ENCODE data around the gene GDE1. TPM values are rescaled to one million over a fixed set of nuclear protein-coding genes. Genes with fewer than 3 reads are reported as not detected.
"Not testable (repeated sequence)": the region's sequence is repeated elsewhere in the genome, so short reads cannot be mapped to it uniquely, and the experiment has no call there.

The GDE1 gene
- total and polyA plus RNA-seq, 3 experiments from 2014 or later: 27.9 to 39.8 (median 30.5) TPM

DNA sequence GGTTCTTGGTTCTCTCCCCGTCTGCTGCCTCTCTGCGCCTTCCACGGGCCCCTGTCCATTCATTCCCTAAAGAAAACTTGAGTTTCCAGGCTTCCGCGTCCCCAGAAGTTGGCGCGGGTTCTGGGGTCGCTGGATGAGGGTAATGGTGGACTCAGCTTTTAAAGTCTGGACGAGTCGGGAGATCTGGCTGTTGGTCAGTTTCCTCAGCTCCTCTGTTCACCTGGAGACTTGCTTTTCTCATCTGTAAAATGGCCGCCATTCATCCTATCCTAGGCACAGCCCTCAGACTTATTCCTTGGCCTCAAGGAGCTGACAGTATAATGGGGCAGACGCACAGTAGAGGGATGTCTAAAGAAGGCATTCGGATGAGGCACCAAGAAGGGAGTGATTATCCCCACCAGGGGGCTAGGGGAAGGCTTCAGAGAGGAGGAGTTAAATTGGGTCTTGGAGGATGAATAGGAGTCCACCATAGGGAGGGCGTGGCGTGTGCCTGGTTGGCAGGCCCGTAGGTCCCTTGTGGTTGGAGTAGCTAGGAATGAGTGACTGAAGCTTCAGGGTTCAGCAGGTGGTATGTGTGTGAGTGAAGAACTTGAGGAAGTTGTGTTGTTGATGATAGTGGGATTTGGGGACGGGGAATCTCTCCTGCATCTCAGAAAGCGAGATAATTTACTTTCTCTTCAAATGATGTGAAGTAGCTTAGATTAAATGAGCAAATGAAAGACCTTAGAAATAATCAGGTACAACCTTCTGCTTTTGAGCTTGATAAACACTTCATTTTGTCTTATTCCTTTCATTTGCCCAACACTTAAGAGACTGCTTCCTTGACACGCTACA is 34.3 kb upstream of the GDE1 start:
- H3K9me3 ChIP-seq (ENCODE audit: low read length): no peaks in the 10 kb centered on the region
- H3K27ac ChIP-seq (ENCODE audit: low read depth, low read length): peak overlapping the region; percentile 73
- Mint-ChIP-seq H3K27ac (peak overlapping the region; percentile 88 to 100 (median 96)), H3K9me3 (no peaks in the 10 kb centered on the region), H3K4me1 (peaks cover 25 to 32% (median 26%) of the 10 kb centered on the region in 3 donors), H3K36me3 (peaks cover 0 to 20% (median 0%) of the 10 kb centered on the region in 3 donors), H3K27me3 (no peaks in the 10 kb centered on the region), H3K4me3 (peak overlapping the region; percentile 91 to 98 (median 96))
- peaks cover 16% of the 10 kb centered on the region for H3K4me1 ChIP-seq (ENCODE audit: insufficient read depth, low read length)
- CTCF ChIA-PET: interaction anchor here (1.0 to 3.0 kb wide), 19 partner anchors 8 to 489 kb away, joined by 3 to 25 read pairs (median 5); partner anchors contain the start of genes CCP110, COQ7 and GDE1
- H3K4me3 ChIP-seq (ENCODE audit: low read length): peak overlapping the region; percentile 87
- peak in 2 of 5 donors; percentile 18 to 50 for DNase-seq
- no peaks in the 10 kb centered on the region for H3K36me3 ChIP-seq (ENCODE audit: insufficient read depth, low read length)
- H3K27me3 ChIP-seq (ENCODE audit: insufficient read depth, low read length, poor library complexity, severe bottlenecking): no peaks in the 10 kb centered on the region
- POLR2A ChIA-PET: interaction anchor here (0.6 to 1.7 kb wide), 11 partner anchors 27 to 766 kb away, joined by 3 to 26 read pairs (median 4); partner anchors contain the start of genes ARL6IP1, CCP110, IQCK and KNOP1

DNA sequence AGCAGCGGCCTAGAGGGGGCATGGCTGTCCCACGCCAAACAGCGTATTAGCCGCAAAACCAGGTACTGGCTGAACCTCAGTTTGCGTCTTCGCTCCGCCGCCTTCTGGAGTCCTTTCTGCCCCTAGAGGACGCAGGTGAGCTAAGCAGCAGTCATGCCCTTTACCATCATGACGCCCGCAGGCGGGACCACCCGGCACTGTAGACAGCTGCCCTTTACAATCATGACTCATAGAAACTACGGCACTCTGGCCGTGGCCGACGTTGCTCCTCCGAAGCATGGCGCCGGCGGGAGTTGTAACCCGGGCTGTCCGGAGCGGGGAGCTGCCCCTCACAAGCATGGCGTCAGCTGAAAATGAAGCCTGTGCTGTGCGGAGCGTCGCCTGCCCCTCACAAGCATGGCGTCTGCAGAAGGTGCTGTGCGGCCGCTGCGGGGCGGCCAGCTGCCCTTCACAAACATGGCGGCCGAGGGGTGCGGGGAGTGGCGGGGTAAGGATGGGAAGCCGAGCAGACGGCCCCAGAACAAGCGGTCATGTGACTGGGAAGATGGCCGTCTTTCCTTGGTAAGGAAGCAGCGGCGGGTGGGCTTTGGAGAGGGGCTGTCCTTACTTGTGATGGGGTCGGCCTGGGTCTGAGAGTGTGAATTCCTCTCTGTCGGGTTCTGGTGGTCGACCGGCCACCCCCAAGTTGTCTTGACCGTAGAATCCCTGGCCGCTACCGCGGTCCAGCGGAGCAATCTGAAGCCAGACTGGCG is 33.5 kb upstream of the GDE1 start, which contains the start of gene VPS35L:
Gene VPS35L, plus strand, starts transcription at position 518 of the 752 bp plus-strand sequence. Its CDS starts 27 bp downstream, at position 545.
- Mint-ChIP-seq H3K27ac (peak within 1 kb of the TSS; percentile 88 to 100 (median 96)), H3K36me3 (peaks cover 0 to 20% (median 0%) of the 10 kb centered on the region in 3 donors), H3K4me1 (peaks cover 25 to 32% (median 26%) of the 10 kb centered on the region in 3 donors), H3K4me3 (peak within 1 kb of the TSS; percentile 91 to 98 (median 96)), H3K27me3 (no peaks in the 10 kb centered on the region), H3K9me3 (no peaks in the 10 kb centered on the region)
- Histone ChIP-seq H3K27me3 (ENCODE audit: insufficient read depth, low read length, poor library complexity, severe bottlenecking) (no peaks in the 10 kb centered on the region), H3K4me3 (ENCODE audit: low read length) (peak within 1 kb of the TSS; percentile 87), H3K9me3 (ENCODE audit: low read length) (no peaks in the 10 kb centered on the region), H3K4me1 (ENCODE audit: insufficient read depth, low read length) (peaks cover 16% of the 10 kb centered on the region), H3K36me3 (ENCODE audit: insufficient read depth, low read length) (no peaks in the 10 kb centered on the region), H3K27ac (ENCODE audit: low read depth, low read length) (peak within 1 kb of the TSS; percentile 73)
- DNase-seq: peak; percentile 95 to 97 (median 96)
- ChIA-PET POLR2A (interaction anchor here (0.6 to 1.7 kb wide), 10 partner anchors 26 to 765 kb away, joined by 3 to 26 read pairs (median 4); partner anchors contain the start of genes ARL6IP1, CCP110, IQCK and KNOP1), CTCF (interaction anchor here (0.6 to 3.0 kb wide), 20 partner anchors 8 to 488 kb away, joined by 3 to 25 read pairs (median 5); partner anchors contain the start of genes CCP110, COQ7 and GDE1)

DNA sequence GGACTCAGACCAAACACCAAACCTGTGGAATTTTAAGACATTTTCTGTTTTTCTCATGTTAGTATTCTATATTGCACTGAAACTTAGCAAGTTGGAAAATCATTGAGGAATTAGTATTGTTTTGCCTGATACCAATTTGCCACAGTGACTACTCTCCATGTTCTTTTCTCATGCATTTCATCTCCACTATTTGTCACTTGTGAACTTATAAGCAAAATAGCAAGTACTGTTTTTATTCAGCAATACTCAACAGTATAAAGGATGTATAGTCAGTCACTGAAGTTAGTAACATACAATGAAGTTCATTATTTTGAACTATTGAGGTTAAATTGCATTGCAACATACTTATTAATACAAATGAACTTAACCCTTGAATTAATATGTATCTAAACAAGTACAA is 27.8 kb upstream of the GDE1 start:
- ChIA-PET POLR2A (no interaction called here), CTCF (interaction anchor here (0.8 kb wide), 1 partner anchor 26 kb away, joined by 4 read pairs; the partner anchor contains the start of gene CCP110)
- no peaks in the 10 kb centered on the region for H3K9me3 Mint-ChIP-seq
- no peak overlapping the region for H3K4me3 ChIP-seq (ENCODE audit: low read length)
- no peak overlapping the region for H3K27ac Mint-ChIP-seq
- H3K36me3 Mint-ChIP-seq: peaks cover 3 to 38% (median 12%) of the 10 kb centered on the region in 3 donors
- H3K4me1 ChIP-seq (ENCODE audit: insufficient read depth, low read length): peaks cover 5% of the 10 kb centered on the region
- H3K4me1 Mint-ChIP-seq: peaks cover under 1 to 4% (median 4%) of the 10 kb centered on the region in 3 donors
- H3K27ac ChIP-seq (ENCODE audit: low read depth, low read length): no peak overlapping the region
- no peak for DNase-seq
- no peaks in the 10 kb centered on the region for H3K27me3 ChIP-seq (ENCODE audit: insufficient read depth, low read length, poor library complexity, severe bottlenecking)
- H3K36me3 ChIP-seq (ENCODE audit: insufficient read depth, low read length): peaks cover 8% of the 10 kb centered on the region
- no peaks in the 10 kb centered on the region for H3K9me3 ChIP-seq (ENCODE audit: low read length)
- no peaks in the 10 kb centered on the region for H3K27me3 Mint-ChIP-seq
- no peak overlapping the region for H3K4me3 Mint-ChIP-seq

DNA sequence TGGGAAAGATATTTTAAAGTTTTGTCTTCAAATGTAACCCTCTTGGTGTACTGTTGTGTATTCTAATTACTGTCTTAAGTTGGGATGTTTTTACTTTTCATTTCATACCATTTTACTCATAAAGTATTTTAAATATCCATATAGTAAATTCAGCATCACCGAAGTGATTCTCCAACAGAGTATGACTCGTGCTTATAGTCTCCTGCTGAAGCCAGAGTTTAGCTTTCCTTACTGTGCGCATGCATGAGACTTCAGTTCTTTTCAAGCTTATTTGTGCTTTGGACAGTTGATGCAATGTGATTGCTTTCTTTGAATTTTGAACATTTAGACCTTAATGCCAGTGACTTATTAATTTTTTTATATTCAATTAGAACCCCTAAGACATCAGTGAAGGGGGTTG is 26.2 kb upstream of the GDE1 start:
- Histone ChIP-seq H3K4me3 (ENCODE audit: low read length) (no peak overlapping the region), H3K9me3 (ENCODE audit: low read length) (no peaks in the 10 kb centered on the region), H3K27me3 (ENCODE audit: insufficient read depth, low read length, poor library complexity, severe bottlenecking) (no peaks in the 10 kb centered on the region), H3K36me3 (ENCODE audit: insufficient read depth, low read length) (peaks cover 8% of the 10 kb centered on the region), H3K27ac (ENCODE audit: low read depth, low read length) (no peak overlapping the region), H3K4me1 (ENCODE audit: insufficient read depth, low read length) (no peaks in the 10 kb centered on the region)
- no peaks in the 10 kb centered on the region for H3K27me3 Mint-ChIP-seq
- ChIA-PET CTCF (no interaction called here), POLR2A (no interaction called here)
- peaks cover 0 to 3% (median 0%) of the 10 kb centered on the region in 5 donors for H3K9me3 Mint-ChIP-seq
- H3K27ac Mint-ChIP-seq: no peak overlapping the region
- peaks cover 12 to 53% (median 21%) of the 10 kb centered on the region in 3 donors for H3K36me3 Mint-ChIP-seq
- H3K4me1 Mint-ChIP-seq: no peaks in the 10 kb centered on the region
- no peak for DNase-seq
- H3K4me3 Mint-ChIP-seq: no peak overlapping the region

DNA sequence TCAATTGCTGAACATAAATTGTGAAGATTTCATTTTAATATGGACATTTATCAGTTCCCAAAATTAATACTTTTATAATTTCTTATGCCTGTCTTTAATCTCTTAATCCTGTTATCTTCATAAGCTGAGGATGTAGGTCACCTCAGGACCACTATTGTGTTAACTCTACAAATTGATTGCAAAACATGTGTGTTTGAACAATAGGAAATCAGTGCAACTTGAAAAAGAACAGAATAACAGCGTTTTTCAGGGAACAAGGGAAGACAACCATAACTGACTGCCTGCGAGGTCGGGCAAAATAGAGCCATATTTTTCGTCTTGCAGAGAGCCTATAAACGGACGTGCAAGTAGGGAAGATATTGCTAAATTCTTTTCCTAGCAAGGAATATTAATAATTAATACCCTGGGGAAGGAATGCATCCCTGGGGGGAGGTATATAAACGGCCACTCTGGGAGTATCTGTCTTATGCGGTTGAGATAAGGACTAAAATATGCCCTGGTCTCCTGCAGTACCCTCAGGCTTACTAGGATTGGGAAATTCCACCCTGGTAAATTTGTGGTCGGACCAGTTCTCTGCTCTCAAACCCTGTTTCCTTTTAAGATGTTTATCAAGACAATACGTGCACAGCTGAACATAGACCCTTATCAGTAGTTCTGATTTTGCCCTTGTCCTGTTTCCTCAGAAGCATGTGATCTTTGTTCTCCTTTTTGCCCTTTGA is 21.5 kb upstream of the GDE1 start:
- peaks cover 22% of the 10 kb centered on the region for H3K36me3 ChIP-seq (ENCODE audit: insufficient read depth, low read length)
- H3K27ac Mint-ChIP-seq; DNase-seq; H3K4me3 ChIP-seq (ENCODE audit: low read length); H3K4me3 Mint-ChIP-seq; H3K27ac ChIP-seq (ENCODE audit: low read depth, low read length); POLR2A ChIA-PET; H3K4me1 Mint-ChIP-seq; H3K27me3 ChIP-seq (ENCODE audit: insufficient read depth, low read length, poor library complexity, severe bottlenecking); H3K4me1 ChIP-seq (ENCODE audit: insufficient read depth, low read length); H3K27me3 Mint-ChIP-seq; H3K9me3 ChIP-seq (ENCODE audit: low read length); H3K9me3 Mint-ChIP-seq: not testable (repeated sequence)
- H3K36me3 Mint-ChIP-seq: peaks cover 34 to 68% (median 35%) of the 10 kb centered on the region in 3 donors
- CTCF ChIA-PET: interaction anchor here (1.6 kb wide), 1 partner anchor 11 kb away, joined by 9 read pairs; the partner anchor contains the start of gene VPS35L

DNA sequence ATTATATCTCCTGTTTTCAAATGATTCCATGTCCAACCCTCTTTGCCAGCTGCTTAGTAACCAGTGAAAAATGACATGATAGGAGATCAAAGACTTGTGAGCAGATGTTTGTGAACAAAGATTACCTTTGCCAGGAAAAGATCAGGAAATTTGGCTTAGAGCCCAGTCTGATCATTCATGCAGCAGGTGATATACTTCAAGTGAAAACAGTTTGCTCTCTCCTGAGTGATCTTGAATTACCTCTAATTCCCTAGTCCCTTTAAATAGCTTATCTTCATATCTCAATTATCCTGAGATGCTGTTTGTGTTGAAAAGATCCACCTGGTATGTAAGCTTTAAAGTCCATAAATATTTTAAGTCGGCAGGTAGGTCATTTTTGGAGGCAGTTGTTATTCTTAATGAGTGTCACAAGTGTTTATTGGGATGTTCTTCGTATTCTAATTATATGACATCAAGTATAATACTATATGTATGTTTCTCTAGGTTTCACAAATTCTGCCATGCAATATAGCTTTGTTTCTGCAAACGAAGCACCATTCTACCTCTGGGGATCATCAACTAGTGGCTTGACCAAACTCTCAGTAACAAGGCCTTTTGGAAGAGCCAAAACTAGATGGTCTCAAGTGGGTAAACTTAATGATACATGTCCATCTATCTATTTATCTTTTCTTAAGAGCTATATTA is 20.4 kb upstream of the GDE1 start:
- Histone ChIP-seq H3K4me1 (ENCODE audit: insufficient read depth, low read length) (no peaks in the 10 kb centered on the region), H3K27ac (ENCODE audit: low read depth, low read length) (no peak overlapping the region), H3K27me3 (ENCODE audit: insufficient read depth, low read length, poor library complexity, severe bottlenecking) (no peaks in the 10 kb centered on the region), H3K9me3 (ENCODE audit: low read length) (no peaks in the 10 kb centered on the region), H3K36me3 (ENCODE audit: insufficient read depth, low read length) (peaks cover 19% of the 10 kb centered on the region), H3K4me3 (ENCODE audit: low read length) (no peak overlapping the region)
- no peaks in the 10 kb centered on the region for H3K4me1 Mint-ChIP-seq
- POLR2A ChIA-PET: no interaction called here
- H3K4me3 Mint-ChIP-seq: no peak overlapping the region
- peaks cover 0 to 3% (median 0%) of the 10 kb centered on the region in 5 donors for H3K9me3 Mint-ChIP-seq
- CTCF ChIA-PET: interaction anchor here (1.6 kb wide), 1 partner anchor 13 kb away, joined by 9 read pairs; the partner anchor contains the start of gene VPS35L
- H3K27ac Mint-ChIP-seq: no peak overlapping the region
- DNase-seq: no peak
- H3K36me3 Mint-ChIP-seq: peaks cover 30 to 64% (median 35%) of the 10 kb centered on the region in 3 donors
- no peaks in the 10 kb centered on the region for H3K27me3 Mint-ChIP-seq
